Measurements from ENCODE around the gene LRRC74A.
A peak's percentile ranks its signal among the peaks of the same experiment; 100 is the strongest.

- TF ChIP-seq POLR2A (IDR thresholded peaks at IDR 0.05) = no peak
- peak; percentile 72 to 92 (median 84) for TF ChIP-seq CTCF (IDR thresholded peaks at IDR 0.05 in 8 of 11, conservative IDR thresholded peaks at IDR 0.05 in 3 of 11)
- TF ChIP-seq POLR2AphosphoS5 (IDR thresholded peaks at IDR 0.05) = peak in 2 of 3 donors; percentile 39 to 60
These were observed 41.3 kb upstream of the LRRC74A start for GRCh38 chr14:76784881-76785280.

All from spleen (tissue), 7 donors.